Panc1 (cell line): ENCODE data around the gene PAIP1. TPM values are rescaled to one million over a fixed set of nuclear protein-coding genes. Genes with fewer than 3 reads are reported as not detected.

Experiments
- ATAC-seq: fragments of 200-7000 bp; cut with Tn5 transposase; 2 replicates; pipeline ENCODE4 v1.9.1; 2020; ENCODE audit warnings: mild to moderate bottlenecking, moderate library complexity
- BruUV-seq: library from RNA; stranded (reverse); fragments of 400-500 nt; replicated peaks from 2 replicates; lab custom pipeline; 2021; lab: Mats Ljungman, UMichigan
- CTCF ChIA-PET: fragments of 300-600 bp; sonication (Branson Sonifier 250); formaldehyde crosslinking; loops from one replicate; lab custom pipeline; 2022; ENCODE audit warnings: antibody characterized with exemption; lab: Charles Lee
- POLR2A ChIA-PET: fragments of 300-600 bp; sonication (Branson Sonifier 250); formaldehyde crosslinking; loops from one replicate; lab custom pipeline; 2022; ENCODE audit warnings: antibody characterized with exemption; lab: Charles Lee
- DNase-seq: peaks from one replicate; pipeline ENCODE4 v3.0.0-alpha.2; 2010; ENCODE audit warnings: low read depth, low spot score
- H3K27ac ChIP-seq: 2 replicates; pipeline ENCODE4 v1.5.1; 2011; ENCODE audit warnings: mild to moderate bottlenecking, low read length, inconsistent platforms
- H3K27me3 ChIP-seq: fragments of 200-500 bp; sonication (Bioruptor generic); 2 replicates; pipeline ENCODE4 v1.6.0; 2014; ENCODE audit warnings: low read length, inconsistent platforms; ENCODE audit not compliant: control insufficient read depth, insufficient read depth
- H3K36me3 ChIP-seq: fragments of 200-500 bp; sonication (Bioruptor generic); 2 replicates; pipeline ENCODE4 v1.5.1; 2014; ENCODE audit warnings: inconsistent platforms, mild to moderate bottlenecking, low read length, moderate library complexity; ENCODE audit not compliant: control insufficient read depth, insufficient read depth
- H3K4me1 ChIP-seq: 2 replicates; pipeline ENCODE4 v1.5.1; 2011; ENCODE audit warnings: inconsistent platforms, mild to moderate bottlenecking, low read length, moderate library complexity; ENCODE audit not compliant: control insufficient read depth, insufficient read depth
- H3K4me3 ChIP-seq, 2 experiments: 2 replicates each; pipeline ENCODE4 v1.5.1; 2011 to 2012; ENCODE audit warnings: low read depth in 2 of 2, low read length in 2 of 2, mild to moderate bottlenecking in 2 of 2, inconsistent platforms in 1 of 2, moderate library complexity in 1 of 2
- H3K9me3 ChIP-seq: fragments of 200-500 bp; sonication (Bioruptor generic); 2 replicates; pipeline ENCODE4 v1.5.1; 2014; ENCODE audit warnings: low read depth, mild to moderate bottlenecking, inconsistent platforms, low read length, moderate library complexity; ENCODE audit not compliant: control insufficient read depth, insufficient read depth
- CTCF ChIP-seq: fragments of 450-650 bp; IDR thresholded peaks from 2 replicates; pipeline ENCODE4 v1.5.1; 2017; ENCODE audit warnings: mild to moderate bottlenecking
- POLR2AphosphoS5 ChIP-seq: IDR thresholded peaks from 2 replicates; pipeline ENCODE4 v1.6.1; 2012; ENCODE audit warnings: mild to moderate bottlenecking, low read depth, low read length, moderate library complexity
- REST ChIP-seq, 2 experiments: IDR thresholded peaks; 2 replicates each; pipeline ENCODE4 v1.6.1; 2011 to 2012; ENCODE audit warnings: low read depth in 2 of 2, control low read depth in 1 of 2, low read length in 1 of 2, mild to moderate bottlenecking in 1 of 2, moderate library complexity in 1 of 2; ENCODE audit not compliant: insufficient read depth in 1 of 2
- SIN3A ChIP-seq: IDR thresholded peaks from 2 replicates; pipeline ENCODE4 v1.6.1; 2012; ENCODE audit warnings: low read depth, mild to moderate bottlenecking, low read length, moderate library complexity, borderline replicate concordance; ENCODE audit not compliant: insufficient read depth
- TCF7L2 ChIP-seq: IDR thresholded peaks from 2 replicates; pipeline ENCODE4 v1.6.1; 2011; ENCODE audit warnings: mild to moderate bottlenecking, low read depth, low read length, inconsistent platforms
- in situ Hi-C: cut with HindIII; loops from 2 replicates; pipeline ENCODE4 v1.10.0; 2016; ENCODE audit warnings: low sequenced_read_pairs, low pct_unique_long_range_greater_than_20kb
- intact Hi-C: fragments of 100-400 bp; cut with micrococcal nuclease; formaldehyde crosslinking; loops from one replicate; pipeline ENCODE4 v1.10.0; 2022; ENCODE audit not compliant: unreplicated experiment
- total RNA-seq: library from RNA; stranded (reverse); gene quantifications from one replicate; pipeline ENCODE4 v1.2.1, GENCODE V29; 2021; ENCODE audit not compliant: unreplicated experiment

The PAIP1 gene
- total RNA-seq, 1 experiment from 2014 or later = 127 TPM

- no peak overlapping the region for H3K27ac ChIP-seq
- no peak for DNase-seq
- H3K4me1 ChIP-seq = no peaks in the 10 kb centered on the region
- TF ChIP-seq TCF7L2 (no peak), REST (IDR thresholded peaks at IDR 0.05; ENCODE audit: insufficient read depth in 1 of 2, low read depth in 2 of 2, low read length in 1 of 2) (no peak), POLR2AphosphoS5 (no peak), SIN3A (no peak), CTCF (no peak)
- H3K36me3 ChIP-seq = peaks cover 74% of the 10 kb centered on the region
- no peak overlapping the region for H3K4me3 ChIP-seq
- ChIA-PET CTCF (no interaction called here), POLR2A (no interaction called here)
- no peaks in the 10 kb centered on the region for H3K9me3 ChIP-seq
- ATAC-seq = no peak
- intact Hi-C loops = no loop called here
- in situ Hi-C loops = no loop called here
- no TSS peak for BruUV-seq
- no peaks in the 10 kb centered on the region for H3K27me3 ChIP-seq
Observed at GRCh38 chr5:43533646-43534045, 23.2 kb downstream of the PAIP1 start.

- DNase-seq (no peak), ATAC-seq (no peak)
- H3K27ac ChIP-seq = no peak overlapping the region
- no peaks in the 10 kb centered on the region for H3K27me3 ChIP-seq
- intact Hi-C loops (no loop called here), in situ Hi-C loops (no loop called here)
- H3K36me3 ChIP-seq = peaks cover 65% of the 10 kb centered on the region
- TF ChIP-seq POLR2AphosphoS5 = no peak
- no peak for TF ChIP-seq REST (IDR thresholded peaks at IDR 0.05; ENCODE audit: insufficient read depth in 1 of 2, low read depth in 2 of 2, low read length in 1 of 2)
- no peak for TF ChIP-seq SIN3A
- no peaks in the 10 kb centered on the region for H3K4me1 ChIP-seq
- ChIA-PET POLR2A (no interaction called here), CTCF (no interaction called here)
- no peak overlapping the region for H3K4me3 ChIP-seq
- BruUV-seq = no TSS peak
- H3K9me3 ChIP-seq = no peaks in the 10 kb centered on the region
Observed at GRCh38 chr5:43530648-43531047, 26.2 kb downstream of the PAIP1 start.
